GM23338 (cell line): ENCODE data around the gene SIDT1. TPM values are rescaled to one million over a fixed set of nuclear protein-coding genes. Genes with fewer than 3 reads are reported as not detected.

Experiments
- ATAC-seq: fragments of 200-7000 bp; cut with Tn5 transposase; 3 replicates; pipeline ENCODE4 v1.9.1; 2020
- DNase-seq: peaks from one replicate; pipeline ENCODE4 v3.0.0-alpha.2; 2015; ENCODE audit warnings: low spot score
- H2AFZ ChIP-seq: fragments of 200-600 bp; sonication (generic); 2 replicates; pipeline ENCODE4 v1.8.0; 2016; ENCODE audit warnings: antibody characterized with exemption, mild to moderate bottlenecking, moderate library complexity
- H3F3A ChIP-seq: fragments of 200-600 bp; sonication (generic); replicated peaks from 2 replicates; pipeline ENCODE4 v1.8.0; 2017; ENCODE audit warnings: antibody characterized with exemption, mixed run types, low read depth
- H3K27ac ChIP-seq: fragments of 200-600 bp; sonication (generic); 2 replicates; pipeline ENCODE4 v1.6.1; 2016; ENCODE audit warnings: low read depth
- H3K27me3 ChIP-seq: fragments of 200-600 bp; sonication (generic); 2 replicates; pipeline ENCODE4 v1.8.0; 2016; ENCODE audit warnings: mild to moderate bottlenecking, mixed run types, moderate library complexity; ENCODE audit not compliant: insufficient read depth
- H3K36me3 ChIP-seq: fragments of 200-600 bp; sonication (generic); 2 replicates; pipeline ENCODE4 v1.8.0; 2016; ENCODE audit warnings: mild to moderate bottlenecking; ENCODE audit not compliant: insufficient read depth
- H3K4me1 ChIP-seq: fragments of 200-600 bp; sonication (generic); 2 replicates; pipeline ENCODE4 v1.8.0; 2016; ENCODE audit warnings: mild to moderate bottlenecking, moderate library complexity; ENCODE audit not compliant: insufficient read depth
- H3K4me2 ChIP-seq: fragments of 200-600 bp; sonication (generic); 2 replicates; pipeline ENCODE4 v1.7.1; 2017; ENCODE audit warnings: mixed run types
- H3K4me3 ChIP-seq: fragments of 200-600 bp; sonication (generic); 2 replicates; pipeline ENCODE4 v1.6.1; 2016; ENCODE audit warnings: mixed run types
- H3K79me2 ChIP-seq: fragments of 200-600 bp; sonication (generic); replicated peaks from 2 replicates; pipeline ENCODE4 v1.8.0; 2017; ENCODE audit warnings: mild to moderate bottlenecking; ENCODE audit not compliant: insufficient read depth
- H3K9me2 ChIP-seq: fragments of 200-600 bp; sonication (generic); 2 replicates; pipeline ENCODE4 v1.8.0; 2017; ENCODE audit not compliant: insufficient read depth
- H4K20me1 ChIP-seq: fragments of 200-600 bp; sonication (generic); replicated peaks from 2 replicates; pipeline ENCODE4 v1.8.0; 2017; ENCODE audit warnings: mild to moderate bottlenecking; ENCODE audit not compliant: insufficient read depth
- H3K27ac Mint-ChIP-seq: 2 replicates; pipeline ENCODE4 v1.8.0; 2020; ENCODE audit warnings: inconsistent platforms, mild to moderate bottlenecking, moderate library complexity, mixed read lengths
- H3K27me3 Mint-ChIP-seq: 3 replicates; pipeline ENCODE4 v1.8.0; 2022; ENCODE audit warnings: low read depth, mild to moderate bottlenecking, moderate library complexity, mixed read lengths, inconsistent platforms; ENCODE audit not compliant: insufficient read depth, poor library complexity
- H3K36me3 Mint-ChIP-seq: 3 replicates; pipeline ENCODE4 v1.8.0; 2021; ENCODE audit warnings: low read depth, mild to moderate bottlenecking, inconsistent platforms, moderate library complexity, mixed read lengths
- H3K4me1 Mint-ChIP-seq: 3 replicates; pipeline ENCODE4 v1.8.0; 2020; ENCODE audit warnings: mild to moderate bottlenecking, inconsistent platforms, mixed read lengths
- H3K4me3 Mint-ChIP-seq: 3 replicates; pipeline ENCODE4 v1.8.0; 2021; ENCODE audit warnings: moderate library complexity, mild to moderate bottlenecking, inconsistent platforms, mixed read lengths
- H3K9me3 Mint-ChIP-seq: 3 replicates; pipeline ENCODE4 v1.8.0; 2020; ENCODE audit warnings: moderate library complexity, mild to moderate bottlenecking, inconsistent platforms, mixed read lengths
- ETS1 ChIP-seq: IDR thresholded peaks from 2 replicates; pipeline ENCODE4 v1.6.1; 2016; ENCODE audit warnings: antibody characterized with exemption
- JUNB ChIP-seq: IDR thresholded peaks from one replicate; pipeline ENCODE4 v1.6.1; 2016; ENCODE audit warnings: antibody characterized with exemption; ENCODE audit not compliant: unreplicated experiment
- POLR2AphosphoS5 ChIP-seq: IDR thresholded peaks from 2 replicates; pipeline ENCODE4 v1.6.1; 2016; ENCODE audit warnings: antibody characterized with exemption, low read depth
- STAT1 ChIP-seq: IDR thresholded peaks from one replicate; pipeline ENCODE4 v1.6.1; 2016; ENCODE audit warnings: antibody characterized with exemption; ENCODE audit not compliant: unreplicated experiment
- ZNF331 ChIP-seq: fragments of 250-450 bp; sonication (Bioruptor Pico); IDR thresholded peaks from 2 replicates; pipeline ENCODE4 v1.5.0; 2020; ENCODE audit warnings: low read depth, mild to moderate bottlenecking, moderate library complexity
- ZNF462 ChIP-seq: fragments of 250-450 bp; sonication (Bioruptor Pico); IDR thresholded peaks from 2 replicates; pipeline ENCODE4 v1.5.0; 2020; ENCODE audit warnings: mild to moderate bottlenecking, moderate library complexity
- polyA plus RNA-seq: library from polyadenylated mRNA; unstranded; fragments of >200 nt; fragmentation: Nextera tagmentation; extraction: Ambion mirVana; gene quantifications from 2 replicates; pipeline ENCODE4 v1.2.1, GENCODE V29; 2016
- total RNA-seq: library from RNA; depleted of rRNA; stranded (reverse); fragments of >200 nt; shearing (Covaris generic); gene quantifications from 2 replicates; pipeline ENCODE4 v1.2.3, GENCODE V29; 2014
- TF ChIP-seq, protein P1 (sequence below), 2 experiments: fragments of 200-600 bp in 1 of 2; sonication (generic) in 1 of 2; conservative IDR thresholded peaks; 2 replicates each; pipeline versions ENCODE4 v1.5.1 to v1.6.1; 2016 to 2017; ENCODE audit warnings: antibody characterized with exemption in 2 of 2, low read depth in 2 of 2, mild to moderate bottlenecking in 2 of 2, moderate library complexity in 1 of 2

Gene SIDT1
- total and polyA plus RNA-seq, 2 experiments from 2014 or later = 0.10 TPM; not detected in 1

DNA sequence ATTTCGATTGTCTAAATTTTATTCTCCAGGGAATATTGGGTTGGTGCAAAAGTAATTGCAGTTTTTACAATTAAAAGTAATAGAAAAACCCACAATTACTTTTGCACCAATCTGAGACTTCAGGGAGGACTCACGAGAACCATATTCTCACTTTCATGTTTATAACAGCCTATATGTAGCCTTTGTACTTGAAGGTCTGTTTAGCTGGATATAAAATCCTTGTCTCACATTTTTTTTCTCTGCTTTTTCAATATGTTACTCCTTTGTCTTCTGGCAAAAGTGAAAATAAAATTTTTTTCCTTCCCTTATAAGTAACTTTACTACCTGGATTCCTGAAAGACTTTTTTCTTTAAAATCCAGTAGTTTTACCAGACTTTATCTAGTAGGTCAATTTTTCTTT is 9.2 kb downstream of the SIDT1 start (continued):
- TF ChIP-seq ZNF462 (CRISPR knock-in tag) = no peak
- no peak for TF ChIP-seq POLR2AphosphoS5
- TF ChIP-seq, protein P1, sequence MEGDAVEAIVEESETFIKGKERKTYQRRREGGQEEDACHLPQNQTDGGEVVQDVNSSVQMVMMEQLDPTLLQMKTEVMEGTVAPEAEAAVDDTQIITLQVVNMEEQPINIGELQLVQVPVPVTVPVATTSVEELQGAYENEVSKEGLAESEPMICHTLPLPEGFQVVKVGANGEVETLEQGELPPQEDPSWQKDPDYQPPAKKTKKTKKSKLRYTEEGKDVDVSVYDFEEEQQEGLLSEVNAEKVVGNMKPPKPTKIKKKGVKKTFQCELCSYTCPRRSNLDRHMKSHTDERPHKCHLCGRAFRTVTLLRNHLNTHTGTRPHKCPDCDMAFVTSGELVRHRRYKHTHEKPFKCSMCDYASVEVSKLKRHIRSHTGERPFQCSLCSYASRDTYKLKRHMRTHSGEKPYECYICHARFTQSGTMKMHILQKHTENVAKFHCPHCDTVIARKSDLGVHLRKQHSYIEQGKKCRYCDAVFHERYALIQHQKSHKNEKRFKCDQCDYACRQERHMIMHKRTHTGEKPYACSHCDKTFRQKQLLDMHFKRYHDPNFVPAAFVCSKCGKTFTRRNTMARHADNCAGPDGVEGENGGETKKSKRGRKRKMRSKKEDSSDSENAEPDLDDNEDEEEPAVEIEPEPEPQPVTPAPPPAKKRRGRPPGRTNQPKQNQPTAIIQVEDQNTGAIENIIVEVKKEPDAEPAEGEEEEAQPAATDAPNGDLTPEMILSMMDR (conservative IDR thresholded peaks at IDR 0.05; ENCODE audit: low read depth in 2 of 2) = no peak
- TF ChIP-seq STAT1 = no peak
- TF ChIP-seq JUNB = no peak
- TF ChIP-seq ZNF331 (CRISPR knock-in tag) = no peak
- TF ChIP-seq ETS1 = no peak

DNA sequence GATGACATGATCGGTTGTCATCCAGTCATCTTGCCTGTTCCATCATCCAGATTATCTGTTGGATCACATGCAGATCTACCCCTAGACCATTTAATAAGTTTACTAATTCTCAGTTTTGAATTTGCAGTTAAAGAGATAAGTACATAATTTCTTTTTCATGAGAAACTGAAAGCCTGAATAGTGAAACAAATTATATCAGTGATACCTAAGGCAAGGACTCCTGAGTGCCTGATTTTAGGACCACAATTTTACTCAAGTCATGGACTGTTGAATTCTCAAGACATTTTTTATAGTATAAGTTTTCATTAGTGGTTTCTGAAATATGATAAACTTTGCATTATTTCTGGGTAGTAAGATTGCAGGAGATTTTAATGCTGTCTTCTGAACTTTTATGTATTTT is 13.2 kb downstream of the SIDT1 start:
- Histone ChIP-seq H3K4me1 (no peaks in the 10 kb centered on the region), H3K27ac (no peak overlapping the region), H2AFZ (no peak overlapping the region), H3K79me2 (no peaks in the 10 kb centered on the region), H4K20me1 (no peaks in the 10 kb centered on the region), H3K9me2 (no peaks in the 10 kb centered on the region), H3K36me3 (no peaks in the 10 kb centered on the region; the same call in 1 of the 2 replicates), H3F3A (no peaks in the 10 kb centered on the region), H3K27me3 (no peaks in the 10 kb centered on the region), H3K4me2 (no peak overlapping the region), H3K4me3 (no peak overlapping the region)
- no peaks in the 10 kb centered on the region for H3K36me3 Mint-ChIP-seq
- no peak for DNase-seq
- H3K9me3 Mint-ChIP-seq = no peaks in the 10 kb centered on the region
- no peak overlapping the region for H3K27ac Mint-ChIP-seq
- H3K27me3 Mint-ChIP-seq = no peaks in the 10 kb centered on the region
- H3K4me1 Mint-ChIP-seq = no peaks in the 10 kb centered on the region
- H3K4me3 Mint-ChIP-seq = no peak overlapping the region
- ATAC-seq = no peak
- no peak for TF ChIP-seq POLR2AphosphoS5
- TF ChIP-seq ZNF462 (CRISPR knock-in tag) = no peak
- no peak for TF ChIP-seq JUNB
